Loucy (cell line): ENCODE results near the gene ZNF333.

Experiments
- H2AFZ ChIP-seq: fragments of 200-600 bp; sonication (generic); 2 replicates; pipeline ENCODE4 v1.6.0; 2016; ENCODE audit warnings: antibody characterized with exemption, mild to moderate bottlenecking, low read length, moderate library complexity
- H3F3A ChIP-seq: fragments of 200-600 bp; 2 replicates; pipeline ENCODE4 v1.6.0; 2016; ENCODE audit warnings: antibody characterized with exemption, low read depth, mild to moderate bottlenecking
- H3K27me3 ChIP-seq: fragments of 200-600 bp; sonication (generic); 2 replicates; pipeline ENCODE4 v1.6.1; 2014; ENCODE audit warnings: low read length, mild to moderate bottlenecking; ENCODE audit not compliant: insufficient read depth, poor library complexity, severe bottlenecking
- H3K36me3 ChIP-seq: fragments of 200-600 bp; sonication (generic); 2 replicates; pipeline ENCODE4 v1.6.1; 2016; ENCODE audit warnings: low read length; ENCODE audit not compliant: insufficient read depth
- H3K4me1 ChIP-seq: fragments of 200-600 bp; sonication (generic); 2 replicates; pipeline ENCODE4 v1.5.1; 2014; ENCODE audit warnings: low read length, mild to moderate bottlenecking; ENCODE audit not compliant: insufficient read depth, poor library complexity, severe bottlenecking
- H3K4me2 ChIP-seq: fragments of 200-600 bp; sonication (generic); 2 replicates; pipeline ENCODE4 v1.6.0; 2014; ENCODE audit warnings: antibody characterized with exemption, low read length, low read depth, mild to moderate bottlenecking; ENCODE audit not compliant: poor library complexity, severe bottlenecking
- H3K4me3 ChIP-seq: fragments of 200-600 bp; sonication (generic); 2 replicates; pipeline ENCODE4 v1.5.1; 2014; ENCODE audit warnings: low read length, mild to moderate bottlenecking, mixed read lengths; ENCODE audit not compliant: poor library complexity, severe bottlenecking
- H3K79me2 ChIP-seq: fragments of 200-600 bp; sonication (generic); 2 replicates; pipeline ENCODE4 v1.6.1; 2014; ENCODE audit warnings: low read length; ENCODE audit not compliant: insufficient read depth
- H3K9ac ChIP-seq: fragments of 200-600 bp; sonication (generic); 2 replicates; pipeline ENCODE4 v1.6.0; 2014; ENCODE audit warnings: mild to moderate bottlenecking, low read depth, low read length, moderate library complexity; ENCODE audit not compliant: poor library complexity, severe bottlenecking
- H3K9me2 ChIP-seq: fragments of 200-600 bp; sonication (generic); replicated peaks from 2 replicates; pipeline ENCODE4 v1.6.1; 2016; ENCODE audit warnings: low read depth, low read length, mixed read lengths
- H3K9me3 ChIP-seq: fragments of 200-600 bp; sonication (generic); 2 replicates; pipeline ENCODE4 v1.6.1; 2014; ENCODE audit warnings: mild to moderate bottlenecking, antibody characterized with exemption, low read length, low read depth; ENCODE audit not compliant: insufficient read depth
- H4K20me1 ChIP-seq: fragments of 200-600 bp; sonication (generic); 2 replicates; pipeline ENCODE4 v1.6.0; 2014; ENCODE audit warnings: antibody characterized with exemption, low read length, mild to moderate bottlenecking; ENCODE audit not compliant: insufficient read depth, poor library complexity, severe bottlenecking
- EZH2phosphoT487 ChIP-seq: fragments of 200-600 bp; IDR thresholded peaks from 2 replicates; pipeline ENCODE4 v1.6.1; 2018; ENCODE audit warnings: antibody characterized with exemption, mild to moderate bottlenecking, moderate library complexity, borderline replicate concordance
- TF ChIP-seq, protein P1 (sequence below): fragments of 200-600 bp; sonication (generic); conservative IDR thresholded peaks from 2 replicates; pipeline ENCODE4 v1.5.1; 2014; ENCODE audit warnings: mild to moderate bottlenecking, antibody characterized with exemption, low read length

Gene ZNF333

DNA sequence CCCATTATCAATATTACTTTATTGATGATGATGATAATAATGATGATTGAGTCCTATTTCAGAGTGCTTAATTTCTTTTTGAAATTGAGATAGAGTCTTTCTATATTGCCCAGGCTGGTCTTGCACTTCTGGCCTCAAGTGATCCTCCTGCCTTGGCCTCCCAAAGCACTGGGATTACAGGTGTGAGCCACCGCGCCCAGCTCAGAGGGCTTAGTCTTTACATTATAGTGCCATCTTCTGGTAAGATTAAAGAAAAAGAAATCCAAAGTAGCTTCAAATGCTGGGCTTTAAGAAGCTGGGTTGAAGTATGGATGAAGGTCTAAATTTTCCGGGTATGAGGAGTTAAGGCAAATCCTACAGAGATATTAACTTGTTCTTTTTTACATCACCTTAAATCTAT is 3.4 kb upstream of the ZNF333 start:
- H3K4me2 ChIP-seq, result no peak overlapping the region
- H3K79me2 ChIP-seq, result 0 out of 2 replicates have a peak, but pooled peaks cover 4% of the 10 kb centered on the region
- H3K27me3 ChIP-seq, result no peaks in the 10 kb centered on the region
- peaks cover 18% of the 10 kb centered on the region for H3K4me1 ChIP-seq
- no peak overlapping the region for H3K9ac ChIP-seq
- H3K4me3 ChIP-seq, result no peak overlapping the region
- H3K36me3 ChIP-seq, result no peaks in the 10 kb centered on the region
- peaks cover 6% of the 10 kb centered on the region; the same call in 1 of the 2 replicates for H3F3A ChIP-seq
- TF ChIP-seq, protein P1, sequence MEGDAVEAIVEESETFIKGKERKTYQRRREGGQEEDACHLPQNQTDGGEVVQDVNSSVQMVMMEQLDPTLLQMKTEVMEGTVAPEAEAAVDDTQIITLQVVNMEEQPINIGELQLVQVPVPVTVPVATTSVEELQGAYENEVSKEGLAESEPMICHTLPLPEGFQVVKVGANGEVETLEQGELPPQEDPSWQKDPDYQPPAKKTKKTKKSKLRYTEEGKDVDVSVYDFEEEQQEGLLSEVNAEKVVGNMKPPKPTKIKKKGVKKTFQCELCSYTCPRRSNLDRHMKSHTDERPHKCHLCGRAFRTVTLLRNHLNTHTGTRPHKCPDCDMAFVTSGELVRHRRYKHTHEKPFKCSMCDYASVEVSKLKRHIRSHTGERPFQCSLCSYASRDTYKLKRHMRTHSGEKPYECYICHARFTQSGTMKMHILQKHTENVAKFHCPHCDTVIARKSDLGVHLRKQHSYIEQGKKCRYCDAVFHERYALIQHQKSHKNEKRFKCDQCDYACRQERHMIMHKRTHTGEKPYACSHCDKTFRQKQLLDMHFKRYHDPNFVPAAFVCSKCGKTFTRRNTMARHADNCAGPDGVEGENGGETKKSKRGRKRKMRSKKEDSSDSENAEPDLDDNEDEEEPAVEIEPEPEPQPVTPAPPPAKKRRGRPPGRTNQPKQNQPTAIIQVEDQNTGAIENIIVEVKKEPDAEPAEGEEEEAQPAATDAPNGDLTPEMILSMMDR, result peak; percentile 67
- TF ChIP-seq EZH2phosphoT487, result no peak
- H2AFZ ChIP-seq, result no peak overlapping the region
- H4K20me1 ChIP-seq, result no peaks in the 10 kb centered on the region
- H3K9me3 ChIP-seq, result no peaks in the 10 kb centered on the region
- no peaks in the 10 kb centered on the region for H3K9me2 ChIP-seq

DNA sequence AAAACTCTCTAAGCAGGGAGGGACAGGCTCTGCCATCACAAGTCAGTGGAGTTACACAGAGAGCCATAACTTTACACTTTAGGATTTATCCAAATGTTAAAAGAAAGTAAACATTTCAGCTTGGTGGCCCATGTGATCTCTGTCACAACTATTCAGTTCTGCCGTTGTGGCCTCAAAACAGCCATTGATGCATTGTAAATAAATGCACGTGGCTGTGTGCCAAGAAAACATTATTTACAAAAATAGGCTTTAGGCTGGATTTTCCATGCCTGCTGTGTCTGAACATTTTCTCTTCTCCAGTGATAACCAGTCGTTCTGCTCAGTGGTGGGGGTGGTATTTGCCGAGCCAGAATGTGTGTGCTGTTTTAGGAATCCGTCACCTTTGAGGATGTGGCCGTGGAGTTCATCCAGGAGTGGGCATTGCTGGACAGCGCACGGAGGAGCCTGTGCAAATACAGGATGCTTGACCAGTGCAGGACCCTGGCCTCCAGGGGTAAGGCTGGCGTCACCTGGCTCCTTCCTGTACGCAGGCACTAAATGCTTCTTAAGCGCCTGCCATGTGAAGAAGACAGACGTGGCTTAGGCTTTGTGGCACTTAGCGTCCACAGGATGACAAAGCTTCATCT is 4.9 kb downstream of the ZNF333 start:
- no peaks in the 10 kb centered on the region for H3K27me3 ChIP-seq
- H4K20me1 ChIP-seq, result no peaks in the 10 kb centered on the region
- H2AFZ ChIP-seq, result no peak overlapping the region

DNA sequence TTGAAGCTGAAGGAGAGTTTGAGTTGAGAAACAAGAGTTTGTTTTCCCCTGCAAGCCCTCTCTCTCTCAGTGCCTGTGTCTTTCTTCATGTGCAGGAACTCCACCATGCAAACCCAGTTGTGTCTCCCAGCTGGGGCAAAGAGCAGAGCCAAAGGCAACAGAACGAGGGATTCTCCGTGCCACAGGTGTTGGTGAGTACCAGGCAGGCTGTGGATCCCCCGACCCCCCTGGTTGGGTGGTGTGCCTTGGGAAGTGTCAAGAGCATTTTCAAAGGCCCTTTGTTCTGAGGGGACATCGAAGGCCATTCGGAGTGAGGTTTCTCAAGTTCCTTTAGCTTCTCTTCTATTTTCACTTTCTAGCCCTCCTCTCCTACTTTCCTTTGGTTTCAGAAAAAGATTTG is 5.6 kb downstream of the ZNF333 start:
- no peak overlapping the region for H2AFZ ChIP-seq

More for the DNA sequence above, 4.9 kb downstream of the ZNF333 start:
- H3K9ac ChIP-seq, result no peak overlapping the region
- H3F3A ChIP-seq, result 0 out of 2 replicates have a peak, but pooled peaks cover 3% of the 10 kb centered on the region
- TF ChIP-seq, protein P1, result no peak
- TF ChIP-seq EZH2phosphoT487, result no peak
- H3K79me2 ChIP-seq, result 0 out of 2 replicates have a peak, but pooled peaks cover 4% of the 10 kb centered on the region
- H3K36me3 ChIP-seq, result no peaks in the 10 kb centered on the region; the same call in 1 of the 2 replicates
- no peaks in the 10 kb centered on the region for H3K9me3 ChIP-seq
- peaks cover 6% of the 10 kb centered on the region for H3K4me1 ChIP-seq
- H3K9me2 ChIP-seq, result no peaks in the 10 kb centered on the region
- no peak overlapping the region for H3K4me3 ChIP-seq
- no peak overlapping the region for H3K4me2 ChIP-seq

More for the DNA sequence above, 5.6 kb downstream of the ZNF333 start:
- Histone ChIP-seq H3K4me2 (no peak overlapping the region), H3K4me1 (peaks cover 6% of the 10 kb centered on the region), H4K20me1 (no peaks in the 10 kb centered on the region), H3K79me2 (0 out of 2 replicates have a peak, but pooled peaks cover under 1% of the 10 kb centered on the region), H3K9me3 (no peaks in the 10 kb centered on the region), H3K4me3 (no peak overlapping the region), H3K9me2 (no peaks in the 10 kb centered on the region), H3K36me3 (peaks cover under 1% of the 10 kb centered on the region; the same call in 1 of the 2 replicates), H3K9ac (no peak overlapping the region), H3F3A (no peaks in the 10 kb centered on the region), H3K27me3 (no peaks in the 10 kb centered on the region)
- TF ChIP-seq, protein P1, result no peak
- TF ChIP-seq EZH2phosphoT487, result no peak
